GM12878 (cell line): Measurements from ENCODE around the gene CLEC18A. TPM values are rescaled to one million over a fixed set of nuclear protein-coding genes. Genes with fewer than 3 reads are reported as not detected.

Source experiments
- ATAC-seq: fragments of 200-7000 bp; cut with Tn5 transposase; 3 replicates; pipeline ENCODE4 v1.9.1; 2020; ENCODE audit warnings: mild to moderate bottlenecking, moderate library complexity
- BruUV-seq: library from RNA; stranded (reverse); fragments of 400-500 nt; replicated peaks from 2 replicates; lab custom pipeline; 2021; lab: Mats Ljungman, UMichigan
- CTCF ChIA-PET: fragments of 300-600 bp; sonication (Branson Sonifier 250); formaldehyde crosslinking; extraction: SDS; loops from one replicate; lab custom pipeline; 2021; ENCODE audit warnings: inconsistent platforms; lab: Yijun Ruan, JAX
- POLR2A ChIA-PET: fragments of 350-600 bp; formaldehyde crosslinking; extraction: SDS; loops from one replicate; lab custom pipeline; 2021; ENCODE audit warnings: inconsistent platforms; lab: Charles Lee
- RAD21 ChIA-PET: fragments of 300-600 bp; sonication (Branson Sonifier 250); formaldehyde crosslinking; loops from one replicate; lab custom pipeline; 2023; ENCODE audit warnings: antibody characterized with exemption; ENCODE audit not compliant: unreplicated experiment; lab: Charles Lee
- SMC1A ChIA-PET: fragments of 300-600 bp; sonication (Branson Sonifier 250); formaldehyde crosslinking; loops from one replicate; lab custom pipeline; 2023; ENCODE audit not compliant: unreplicated experiment, uncharacterized antibody; lab: Charles Lee
- DNase-seq: peaks from one replicate; pipeline ENCODE4 v3.0.0-alpha.2; 2011; ENCODE audit warnings: low read depth, low spot score
- FAIRE-seq: peaks from 3 replicates; lab custom pipeline; 2011; peaks lifted over from hg19 to GRCh38; lab: Jason Lieb, UNC
- H2AFZ ChIP-seq: 2 replicates; pipeline ENCODE4 v1.6.0; 2011; ENCODE audit warnings: low read depth, low read length, control low read depth; ENCODE audit not compliant: control insufficient read depth
- H3K27ac ChIP-seq: 2 replicates; pipeline ENCODE4 v1.5.1; 2011; ENCODE audit warnings: control low read depth; ENCODE audit not compliant: control insufficient read depth, insufficient read depth
- H3K27me3 ChIP-seq, 2 experiments: replicated peaks in 1 of 2; 2 replicates each; pipeline versions ENCODE4 v1.6.0 to v1.6.1; 2011; ENCODE audit warnings: low read length in 1 of 2; ENCODE audit not compliant: control insufficient read depth in 2 of 2, insufficient read depth in 2 of 2
- H3K36me3 ChIP-seq, 2 experiments: 2 replicates each; pipeline ENCODE4 v1.5.1; 2011; ENCODE audit warnings: low read length in 1 of 2; ENCODE audit not compliant: control insufficient read depth in 2 of 2, insufficient read depth in 2 of 2
- H3K4me1 ChIP-seq: 2 replicates; pipeline ENCODE4 v1.6.1; 2011; ENCODE audit warnings: mild to moderate bottlenecking, low read length, moderate library complexity, mixed read lengths; ENCODE audit not compliant: control insufficient read depth, insufficient read depth
- H3K4me2 ChIP-seq: 2 replicates; pipeline ENCODE4 v1.6.0; 2011; ENCODE audit warnings: control low read depth; ENCODE audit not compliant: control insufficient read depth, insufficient read depth
- H3K4me3 ChIP-seq: fragments of 200-600 bp; sonication (generic); 2 replicates; pipeline ENCODE4 v1.5.1; 2016
- H3K79me2 ChIP-seq: 2 replicates; pipeline ENCODE4 v1.6.0; 2011; ENCODE audit warnings: low read length; ENCODE audit not compliant: control insufficient read depth, insufficient read depth
- H3K9ac ChIP-seq: 2 replicates; pipeline ENCODE4 v1.8.0; 2011; ENCODE audit warnings: low read length, control low read depth, mixed read lengths; ENCODE audit not compliant: control insufficient read depth, insufficient read depth
- H3K9me3 ChIP-seq: replicated peaks from 3 replicates; pipeline ENCODE4 v1.5.1; 2011; ENCODE audit warnings: mild to moderate bottlenecking, low read length; ENCODE audit not compliant: control insufficient read depth, insufficient read depth
- H4K20me1 ChIP-seq: 2 replicates; pipeline ENCODE4 v1.6.0; 2011; ENCODE audit not compliant: control insufficient read depth, insufficient read depth
- ATF7 ChIP-seq: fragments of 450-650 bp; IDR thresholded peaks from 2 replicates; pipeline ENCODE4 v1.6.1; 2016; ENCODE audit warnings: low read depth, mild to moderate bottlenecking
- BHLHE40 ChIP-seq, 2 experiments: fragments of 450-650 bp in 1 of 2; IDR thresholded peaks; 2 replicates each; pipeline ENCODE4 v1.6.1; 2011 to 2017; ENCODE audit warnings: low read depth in 2 of 2, borderline replicate concordance in 1 of 2, improper control_type of control experiment in 1 of 2, low read length in 1 of 2, mild to moderate bottlenecking in 1 of 2
- CHD4 ChIP-seq: fragments of 200-600 bp; sonication (generic); IDR thresholded peaks from 2 replicates; pipeline ENCODE4 v1.6.1; 2016; ENCODE audit warnings: mild to moderate bottlenecking
- DPF2 ChIP-seq: fragments of 450-650 bp; IDR thresholded peaks from 2 replicates; pipeline ENCODE4 v1.6.1; 2017; ENCODE audit warnings: mild to moderate bottlenecking
- E2F4 ChIP-seq: IDR thresholded peaks from 2 replicates; pipeline ENCODE4 v1.6.1; 2012; ENCODE audit warnings: low read depth, low read length, improper control_type of control experiment
- JUND ChIP-seq: IDR thresholded peaks from 2 replicates; pipeline ENCODE4 v1.6.1; 2012; ENCODE audit warnings: low read depth, mild to moderate bottlenecking, low read length, improper control_type of control experiment, moderate library complexity
- MEF2A ChIP-seq: IDR thresholded peaks from 2 replicates; pipeline ENCODE4 v1.6.1; 2011; ENCODE audit warnings: low read depth, mild to moderate bottlenecking, low read length, moderate library complexity; ENCODE audit not compliant: insufficient read depth
- MEF2B ChIP-seq: fragments of 450-650 bp; IDR thresholded peaks from 2 replicates; pipeline ENCODE4 v1.6.1; 2018; ENCODE audit warnings: mild to moderate bottlenecking, moderate library complexity; ENCODE audit not compliant: partially characterized antibody, poor library complexity, severe bottlenecking
- NFYB ChIP-seq: IDR thresholded peaks from 2 replicates; pipeline ENCODE4 v1.6.1; 2011; ENCODE audit warnings: low read depth, mild to moderate bottlenecking, low read length, improper control_type of control experiment, moderate library complexity; ENCODE audit not compliant: insufficient read depth
- PML ChIP-seq: IDR thresholded peaks from 2 replicates; pipeline ENCODE4 v1.6.1; 2012; ENCODE audit warnings: low read length, inconsistent platforms
- RAD51 ChIP-seq: fragments of 450-650 bp; IDR thresholded peaks from 2 replicates; pipeline ENCODE4 v1.6.1; 2016; ENCODE audit warnings: moderate library complexity, mild to moderate bottlenecking, inconsistent platforms
- RELA ChIP-seq: fragments of 450-650 bp; IDR thresholded peaks from 2 replicates; pipeline ENCODE4 v1.8.0; 2014; ENCODE audit warnings: borderline replicate concordance; ENCODE audit not compliant: partially characterized antibody
- SIN3A ChIP-seq: IDR thresholded peaks from 2 replicates; pipeline ENCODE4 v1.6.1; 2012; ENCODE audit warnings: low read depth, low read length, improper control_type of control experiment
- STAT1 ChIP-seq: fragments of 450-650 bp; conservative IDR thresholded peaks from 2 replicates; pipeline ENCODE4 v1.6.1; 2014; ENCODE audit warnings: antibody characterized with exemption, mild to moderate bottlenecking
- USF2 ChIP-seq: IDR thresholded peaks from 2 replicates; pipeline ENCODE4 v1.6.1; 2011; ENCODE audit warnings: low read depth, low read length, improper control_type of control experiment, borderline replicate concordance
- WRNIP1 ChIP-seq: IDR thresholded peaks from 2 replicates; pipeline ENCODE4 v1.6.1; 2011; ENCODE audit warnings: low read depth, low read length, improper control_type of control experiment, borderline replicate concordance
- ZNF592 ChIP-seq: fragments of 450-650 bp; IDR thresholded peaks from 2 replicates; pipeline ENCODE4 v1.6.1; 2017; ENCODE audit warnings: mild to moderate bottlenecking, moderate library complexity
- WGBS: methylation state at CpG from one replicate; pipeline ENCODE4 v1.1.6; 2016; ENCODE audit warnings: low lambda C conversion rate; ENCODE audit not compliant: insufficient replicate concordance, insufficient coverage; ENCODE audit errors: missing lambda C conversion rate; 5-methylcytosine and 5-hydroxymethylcytosine counted together
- in situ Hi-C: fragments of 300-500 bp; cut with MboI; formaldehyde crosslinking; loops from 9 replicates; pipeline ENCODE4 v1.14.3; 2018; ENCODE audit warnings: mixed read lengths
- intact Hi-C: fragments of 100-400 bp; cut with micrococcal nuclease; formaldehyde crosslinking; loops from one replicate; pipeline ENCODE4 v1.14.2; 2022; ENCODE audit not compliant: unreplicated experiment
- polyA plus RNA-seq, 11 experiments: library from polyadenylated mRNA; depleted of rRNA in 4 of 11; unstranded in 6 of 11; stranded (reverse) in 5 of 11; fragments of >200 nt; fragmentation: Nextera tagmentation in 4 of 11; fragmentation: Illumina TruSeq in 1 of 11; extraction: Ambion mirVana in 4 of 11; extraction: Trizol in 1 of 11; gene quantifications; 1 replicate in 1 of 11; 2 replicates in 10 of 11; pipeline versions ENCODE4 v1.2.1 to v1.2.3, GENCODE V29; 2011 to 2016; ENCODE audit warnings: inconsistent platforms in 2 of 11, missing spikeins in 2 of 11, low read depth in 1 of 11
- total RNA-seq, 4 experiments: library from RNA; depleted of rRNA in 3 of 4; stranded (reverse); fragments of >200 nt in 3 of 4; fragmentation: Illumina TruSeq in 1 of 4; extraction: Trizol in 1 of 4; gene quantifications; 2 replicates each; pipeline versions ENCODE4 v1.2.1 to v1.2.3, GENCODE V29; 2013 to 2021
- TF ChIP-seq, protein P1 (sequence below): IDR thresholded peaks from 2 replicates; pipeline ENCODE4 v1.6.1; 2011; ENCODE audit warnings: mild to moderate bottlenecking, low read depth, low read length, moderate library complexity; ENCODE audit not compliant: insufficient replicate concordance

The CLEC18A gene
- total and polyA plus RNA-seq, 10 of the 15 experiments (the other 5 are each of a cell fraction or from before 2014, with no cell fraction given): 0.03 to 0.26 (median 0.10) TPM; not detected in 4

GRCh38 chr16:69905171-69905555 is 46.0 kb upstream of the CLEC18A start:
- no peak for DNase-seq
- SMC1A ChIA-PET: interaction anchor here (0.6 kb wide), 1 partner anchor 73 kb away, joined by 3 read pairs; no protein-coding TSS in a partner anchor
- H4K20me1 ChIP-seq: no peaks in the 10 kb centered on the region
- H3K9ac ChIP-seq: no peak overlapping the region
- H3K27me3 ChIP-seq: no peaks in the 10 kb centered on the region
- no peak for ATAC-seq
- in situ Hi-C loops (no loop called here), intact Hi-C loops (no loop called here)
- peaks cover 2 to 4% of the 10 kb centered on the region in 2 experiments; a peak in 2 of 4 replicates for H3K36me3 ChIP-seq
- H3K4me2 ChIP-seq: no peak overlapping the region
- no peak for FAIRE-seq
- no peak overlapping the region for H2AFZ ChIP-seq
- no peak overlapping the region for H3K4me3 ChIP-seq
- no peaks in the 10 kb centered on the region for H3K9me3 ChIP-seq
- no peak overlapping the region for H3K27ac ChIP-seq
- H3K4me1 ChIP-seq: no peaks in the 10 kb centered on the region
- BruUV-seq: no TSS peak
- no peaks in the 10 kb centered on the region for H3K79me2 ChIP-seq
- CTCF ChIA-PET: interaction anchor here (1.6 kb wide), 1 partner anchor 25 kb away, joined by 4 read pairs; no protein-coding TSS in a partner anchor
- POLR2A ChIA-PET: no interaction called here
- RAD21 ChIA-PET: no interaction called here
- WGBS: 100% methylated on average over 2 of the region's 2 CpGs
- TF ChIP-seq USF2: no peak
- no peak for TF ChIP-seq STAT1
- TF ChIP-seq MEF2A: no peak
- TF ChIP-seq JUND: no peak
- no peak for TF ChIP-seq PML
- TF ChIP-seq, protein P1, sequence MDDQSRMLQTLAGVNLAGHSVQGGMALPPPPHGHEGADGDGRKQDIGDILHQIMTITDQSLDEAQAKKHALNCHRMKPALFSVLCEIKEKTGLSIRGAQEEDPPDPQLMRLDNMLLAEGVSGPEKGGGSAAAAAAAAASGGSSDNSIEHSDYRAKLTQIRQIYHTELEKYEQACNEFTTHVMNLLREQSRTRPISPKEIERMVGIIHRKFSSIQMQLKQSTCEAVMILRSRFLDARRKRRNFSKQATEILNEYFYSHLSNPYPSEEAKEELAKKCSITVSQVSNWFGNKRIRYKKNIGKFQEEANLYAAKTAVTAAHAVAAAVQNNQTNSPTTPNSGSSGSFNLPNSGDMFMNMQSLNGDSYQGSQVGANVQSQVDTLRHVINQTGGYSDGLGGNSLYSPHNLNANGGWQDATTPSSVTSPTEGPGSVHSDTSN: no peak
- no peak for TF ChIP-seq RAD51
- TF ChIP-seq WRNIP1: no peak
- no peak for TF ChIP-seq ATF7
- no peak for TF ChIP-seq BHLHE40 (IDR thresholded peaks at IDR 0.05; ENCODE audit: borderline replicate concordance in 1 of 2, low read depth in 2 of 2, low read length in 1 of 2)
- no peak for TF ChIP-seq RELA
- TF ChIP-seq E2F4: no peak
- TF ChIP-seq CHD4: no peak
- TF ChIP-seq MEF2B: no peak
- TF ChIP-seq ZNF592: no peak
- no peak for TF ChIP-seq SIN3A
- TF ChIP-seq NFYB: no peak
- TF ChIP-seq DPF2: no peak
